Measurements from ENCODE around the gene HAS3.

The HAS3 gene

DNA sequence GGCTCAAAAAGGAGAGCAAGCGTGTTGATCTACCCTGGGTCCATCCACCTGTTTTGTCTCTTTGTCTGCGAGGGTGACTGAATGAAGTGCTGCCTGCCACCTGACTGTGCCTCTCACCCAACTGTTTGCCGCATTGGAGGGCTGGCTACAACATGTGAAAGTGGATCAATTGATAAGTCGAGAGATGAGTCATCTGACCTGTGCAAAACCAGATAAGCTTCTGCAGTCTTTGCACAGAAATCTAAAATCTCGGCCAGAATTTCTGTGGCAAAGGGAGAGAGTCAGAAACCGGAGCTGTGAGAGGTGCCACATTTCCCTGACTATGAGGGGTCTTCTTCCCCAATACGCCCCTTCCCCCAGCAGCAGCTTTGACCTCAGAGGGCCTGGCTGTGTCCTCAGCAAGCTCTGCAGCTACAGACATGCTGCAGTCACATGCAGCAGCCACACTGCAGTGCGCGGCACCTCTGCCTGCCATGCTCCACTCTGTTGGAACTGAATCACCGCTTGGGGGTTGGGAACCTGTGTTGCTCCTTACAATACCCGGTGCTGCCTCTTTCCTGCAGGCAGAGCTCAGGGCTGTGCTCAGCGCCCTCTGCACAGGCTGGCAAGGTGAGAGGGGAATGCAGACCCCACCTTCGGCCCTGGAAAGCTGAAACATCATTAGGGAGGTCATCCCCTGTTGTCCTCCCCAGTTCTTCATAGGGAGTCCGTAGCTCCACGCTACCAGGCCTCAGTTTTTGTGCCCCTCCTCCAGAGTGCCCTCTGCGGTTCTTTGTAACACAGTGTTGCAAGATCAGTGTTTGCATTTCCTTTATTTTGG, 16.2 kb upstream of the HAS3 start:
- DNase-seq: no peak

DNA sequence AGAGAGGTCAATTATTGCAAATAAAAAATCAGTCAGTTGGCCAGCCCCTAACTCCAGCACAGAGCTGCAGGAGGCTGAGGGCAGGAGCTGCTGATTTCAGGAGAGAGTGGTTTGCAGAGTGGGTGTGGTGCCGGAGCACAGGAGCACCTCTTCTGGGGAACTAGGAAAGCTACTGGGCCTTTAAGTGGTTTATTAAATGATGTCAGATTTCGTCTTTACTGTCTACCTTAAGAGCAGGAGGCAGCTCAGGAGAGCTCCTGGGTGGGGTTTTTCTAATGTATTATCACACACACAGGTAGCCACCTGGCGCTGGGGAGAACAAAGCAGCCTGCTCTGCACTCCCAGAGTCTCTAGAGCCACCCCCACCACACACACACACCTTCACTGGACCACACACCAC, 11.5 kb upstream of the HAS3 start:
- no peak for DNase-seq

DNA sequence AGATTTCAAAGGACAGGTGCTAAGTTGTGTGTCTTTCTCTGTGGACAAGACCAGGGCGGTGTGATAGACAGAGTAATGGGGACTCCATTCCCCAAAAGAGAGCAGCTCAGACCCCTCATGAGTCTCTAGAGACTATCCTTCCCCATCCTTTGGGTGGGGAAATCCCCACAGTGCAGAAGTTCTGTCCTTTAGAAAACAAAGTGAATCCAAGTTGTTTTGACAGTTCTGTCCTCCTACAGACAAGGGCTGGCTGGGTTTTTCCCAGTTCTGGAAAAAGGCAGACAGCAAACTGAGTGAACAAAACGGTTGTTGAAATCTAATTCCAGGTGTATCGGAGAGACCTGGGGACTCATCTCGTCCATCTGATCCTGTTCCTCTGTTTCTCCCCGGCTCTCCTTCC, 11.0 kb upstream of the HAS3 start:
- DNase-seq: no peak

DNA sequence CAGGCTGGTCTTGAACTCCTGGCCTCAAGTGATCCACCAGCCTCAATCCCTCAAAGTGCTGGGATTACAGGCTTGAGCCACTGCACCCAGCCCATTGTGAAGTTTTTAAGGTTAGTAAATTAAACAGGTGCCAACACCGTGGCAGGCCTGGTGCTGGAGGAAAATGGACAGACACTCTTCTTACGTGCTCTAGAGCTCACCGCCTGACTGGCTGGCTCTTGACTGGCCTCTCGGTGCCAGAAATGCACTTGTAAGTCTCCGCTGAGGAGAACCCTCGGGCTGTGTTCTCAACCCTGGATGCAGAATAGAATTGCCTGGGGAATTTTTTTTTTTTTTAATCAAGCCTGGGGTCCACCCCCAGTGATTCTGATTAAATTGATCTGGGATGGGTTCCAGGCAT, 10.3 kb upstream of the HAS3 start:
- no peak for DNase-seq

DNA sequence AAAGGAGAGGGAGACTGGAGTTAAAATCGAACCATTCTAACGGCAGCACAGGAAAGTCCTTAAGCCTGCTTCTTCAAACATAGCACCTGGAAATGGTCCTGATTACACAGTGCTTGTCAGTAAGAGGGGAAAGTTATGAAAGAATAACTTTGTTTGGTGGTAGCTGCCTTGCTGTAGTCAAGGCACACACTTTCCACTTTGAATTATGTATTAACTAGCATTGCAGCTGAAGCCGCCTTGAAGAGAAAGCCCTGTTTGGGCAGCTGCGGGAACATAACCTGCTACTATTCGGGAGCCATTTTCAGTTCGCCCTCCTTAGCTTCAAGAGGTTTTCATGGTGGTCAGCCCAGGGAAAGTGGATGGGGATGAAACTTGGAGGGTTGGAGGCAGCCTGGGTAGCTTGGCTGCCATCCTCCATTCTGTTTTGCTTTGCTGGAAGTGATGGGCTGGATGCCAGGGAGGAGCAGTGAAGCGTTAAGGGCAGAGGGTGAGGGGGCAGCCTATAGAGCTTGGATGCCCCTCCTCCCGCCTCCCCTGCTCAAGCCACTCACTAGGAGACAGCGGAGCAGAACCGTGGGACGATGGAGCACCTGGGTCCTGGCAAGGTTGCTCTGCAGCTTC, 5.3 kb upstream of the HAS3 start:
- no peak for DNase-seq

DNA sequence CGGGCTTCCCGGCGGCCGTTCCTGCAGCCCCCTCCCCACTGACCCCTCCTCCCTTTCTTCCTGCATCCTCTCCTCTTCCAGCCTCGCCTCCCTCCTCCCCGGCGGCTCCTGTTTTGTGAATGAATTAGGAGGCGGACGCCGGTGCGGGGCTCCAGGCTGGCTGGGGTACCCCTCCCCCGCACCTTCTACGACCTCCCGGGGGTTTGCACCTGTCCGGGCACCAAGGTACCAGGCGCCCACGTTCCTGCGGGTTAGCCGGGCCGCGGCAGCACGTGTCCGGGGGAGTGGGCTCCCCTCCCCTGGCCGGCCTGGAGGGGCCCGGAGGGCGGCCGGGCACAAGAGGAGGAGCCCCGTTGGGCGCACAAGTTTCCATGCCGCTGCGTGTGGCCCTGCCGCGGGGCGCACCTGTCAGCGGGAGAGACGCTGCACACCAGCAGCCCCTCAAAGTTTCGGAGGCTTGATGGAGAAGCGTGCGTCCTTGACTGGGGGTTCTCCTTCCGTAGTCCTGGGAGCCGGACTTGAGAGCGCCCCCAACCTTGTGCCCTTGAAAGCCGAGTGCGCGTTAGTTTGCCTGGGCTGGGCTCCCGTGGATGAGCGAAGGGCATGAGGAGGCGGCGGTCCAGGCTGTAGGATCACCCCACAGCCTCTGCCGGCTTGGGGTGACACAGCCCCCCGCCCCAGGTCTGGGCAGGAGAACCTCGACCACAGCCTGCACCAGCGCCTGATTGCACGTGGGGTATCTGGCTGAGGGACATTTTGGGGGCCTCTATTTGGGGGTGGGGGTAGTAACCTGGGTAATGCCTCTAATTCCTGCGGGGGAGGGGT, 1.2 kb downstream of the HAS3 start:
- DNase-seq: no peak

DNA sequence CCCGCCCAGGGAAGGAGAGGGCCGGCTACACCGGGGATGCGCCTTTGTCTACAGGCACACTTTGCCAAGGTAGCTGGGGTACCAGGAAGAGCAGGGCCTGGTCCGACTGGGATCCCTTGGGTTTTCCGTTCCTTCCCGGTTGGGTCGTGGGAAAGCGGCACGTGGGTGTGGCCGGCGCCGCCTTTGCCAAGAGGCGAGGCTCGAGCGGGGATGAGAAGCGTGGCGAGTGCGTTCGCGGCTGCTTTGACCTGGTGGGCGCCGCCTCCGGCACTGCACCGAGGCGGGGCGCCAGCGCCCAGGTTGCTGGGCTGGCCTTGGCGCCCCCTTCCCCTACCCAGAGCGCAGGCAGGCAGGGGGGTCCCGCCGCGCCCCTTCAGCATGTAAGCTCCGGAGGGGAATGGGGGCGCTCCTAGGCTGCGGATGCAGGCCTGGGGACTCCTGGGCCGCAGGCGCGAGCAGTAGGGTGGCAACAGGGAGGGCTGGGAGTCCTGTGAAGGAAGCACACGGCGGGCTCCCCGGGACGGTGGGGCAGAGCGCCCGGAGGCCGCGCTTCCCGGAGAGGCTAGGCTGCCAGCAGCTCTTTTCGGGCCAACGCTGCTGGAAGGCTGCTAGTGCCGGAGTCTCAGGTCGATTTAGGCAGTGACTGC, 2.0 kb downstream of the HAS3 start:
- no peak for DNase-seq

DNA sequence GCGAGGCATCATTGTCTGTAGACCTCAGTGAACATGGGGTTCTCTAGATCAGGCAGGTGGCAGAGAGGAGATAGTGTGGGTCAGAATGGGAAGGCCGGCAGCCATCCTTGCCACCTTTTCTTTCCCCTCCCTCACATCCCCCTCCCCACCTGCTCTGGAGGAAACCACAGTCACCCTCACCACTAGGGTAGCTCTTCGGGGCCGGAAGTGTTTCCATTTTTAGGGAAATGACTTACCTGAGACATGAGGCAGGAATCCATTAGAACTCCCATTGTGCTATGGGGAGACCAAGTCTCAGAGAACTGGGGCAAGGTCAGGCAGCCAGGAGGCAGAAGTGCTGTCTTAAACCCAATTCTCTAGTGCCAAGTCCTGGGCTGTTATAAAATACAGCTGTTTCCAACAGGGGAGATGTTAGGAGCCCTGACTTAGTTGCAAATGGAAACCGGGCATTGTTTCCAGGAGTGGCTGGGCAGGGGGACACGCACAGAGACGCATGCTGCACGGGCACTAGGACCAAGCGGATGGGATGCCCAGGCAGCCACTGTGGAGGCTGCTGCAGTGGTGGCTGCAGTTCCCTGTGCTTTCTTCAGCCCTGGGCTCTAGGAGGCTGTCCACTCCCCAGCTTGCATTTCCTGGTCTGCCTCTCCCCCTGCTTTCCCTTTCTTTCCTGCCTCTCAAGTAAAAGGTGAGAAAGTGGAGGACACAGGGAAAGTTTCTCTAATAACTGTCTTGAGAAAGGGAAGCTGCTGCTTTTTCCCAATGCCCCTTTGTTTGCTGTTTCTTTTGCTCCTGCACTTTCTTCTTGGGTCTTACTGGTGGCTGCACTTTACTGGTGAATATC, 2.8 kb downstream of the HAS3 start:
- DNase-seq: no peak

DNA sequence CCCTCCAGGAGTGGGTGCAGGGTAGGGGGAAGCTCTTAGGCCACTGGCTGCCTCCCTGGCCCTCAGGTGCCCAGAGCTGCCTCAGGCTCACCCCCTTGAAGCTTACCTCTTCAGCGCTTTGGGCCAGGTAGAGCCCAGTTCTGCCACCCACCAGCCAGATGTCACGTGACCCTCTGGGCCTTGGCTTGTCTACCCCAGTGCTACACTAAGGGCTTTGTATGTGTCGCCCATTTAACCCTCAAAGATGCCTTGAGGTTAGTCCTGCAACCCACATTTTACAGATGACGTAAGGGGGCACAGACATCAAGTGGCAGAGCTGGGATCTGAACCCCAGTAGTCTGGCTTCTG, 3.4 kb downstream of the HAS3 start:
- no peak for DNase-seq

DNA sequence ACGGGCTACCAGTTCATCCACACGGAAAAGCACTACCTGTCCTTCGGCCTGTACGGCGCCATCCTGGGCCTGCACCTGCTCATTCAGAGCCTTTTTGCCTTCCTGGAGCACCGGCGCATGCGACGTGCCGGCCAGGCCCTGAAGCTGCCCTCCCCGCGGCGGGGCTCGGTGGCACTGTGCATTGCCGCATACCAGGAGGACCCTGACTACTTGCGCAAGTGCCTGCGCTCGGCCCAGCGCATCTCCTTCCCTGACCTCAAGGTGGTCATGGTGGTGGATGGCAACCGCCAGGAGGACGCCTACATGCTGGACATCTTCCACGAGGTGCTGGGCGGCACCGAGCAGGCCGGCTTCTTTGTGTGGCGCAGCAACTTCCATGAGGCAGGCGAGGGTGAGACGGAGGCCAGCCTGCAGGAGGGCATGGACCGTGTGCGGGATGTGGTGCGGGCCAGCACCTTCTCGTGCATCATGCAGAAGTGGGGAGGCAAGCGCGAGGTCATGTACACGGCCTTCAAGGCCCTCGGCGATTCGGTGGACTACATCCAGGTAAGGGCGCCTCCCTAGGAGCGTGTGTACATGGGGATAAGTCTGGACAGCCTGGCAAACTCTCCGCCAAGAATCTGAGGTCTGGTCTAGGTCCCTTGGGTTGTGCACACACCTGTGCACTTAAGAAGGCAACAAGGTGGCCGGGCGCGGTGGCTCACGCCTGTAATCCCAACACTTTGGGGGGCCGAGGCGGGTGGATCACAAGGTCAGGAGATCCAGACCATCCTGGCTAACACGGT, 4.2 kb downstream of the HAS3 start:
- no peak for DNase-seq

DNA sequence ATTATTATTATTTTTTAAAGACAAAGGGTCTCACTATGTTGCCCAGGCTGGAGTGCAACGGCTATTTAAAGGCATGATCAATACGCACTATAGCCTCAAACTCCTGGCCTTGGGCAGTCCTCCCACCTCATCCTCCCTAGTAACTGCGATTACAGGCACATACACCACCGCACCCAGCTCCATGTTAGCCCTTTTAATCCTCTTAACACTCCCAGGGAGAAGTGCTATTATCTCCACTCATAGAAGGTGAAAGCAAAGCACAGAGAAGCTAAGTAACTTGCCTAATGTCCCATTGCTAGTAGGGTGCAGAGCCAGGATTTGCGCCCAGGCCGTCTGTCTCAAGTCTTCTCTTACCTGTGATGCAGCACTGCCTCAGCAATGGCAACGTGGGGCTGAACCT, 5.0 kb downstream of the HAS3 start:
- no peak for DNase-seq

DNA sequence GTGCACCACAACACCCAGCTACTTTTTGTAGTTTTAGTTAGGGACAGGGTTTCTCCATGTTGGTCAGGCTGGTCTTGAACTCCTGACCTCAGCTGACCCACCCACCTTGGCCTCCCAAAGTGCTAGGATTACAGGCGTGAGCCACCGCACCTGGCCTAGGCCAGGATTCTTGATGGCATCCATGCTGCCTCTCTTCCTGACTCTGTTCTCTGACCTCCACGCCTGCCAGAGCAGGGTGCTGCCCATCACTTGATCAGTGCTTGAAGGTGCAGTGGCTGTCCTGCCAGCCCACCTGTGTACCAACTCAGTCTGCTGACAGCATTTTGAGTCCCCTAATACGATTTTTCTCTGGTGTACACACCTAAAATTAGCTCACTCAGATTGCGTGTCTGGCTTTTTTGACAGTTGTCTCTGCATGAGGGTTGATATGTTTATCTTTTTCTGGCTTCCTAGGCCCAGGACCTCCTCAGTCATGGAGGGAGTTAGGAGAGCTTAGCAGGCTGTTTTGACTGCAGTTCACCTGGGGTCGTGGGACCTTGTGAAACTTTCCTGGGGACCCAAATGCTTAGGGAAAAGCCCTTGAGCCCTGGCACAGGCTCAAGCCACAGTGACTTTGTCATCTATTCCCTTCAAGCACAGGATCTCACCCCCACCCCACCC, 5.9 kb downstream of the HAS3 start:
- no peak for DNase-seq

DNA sequence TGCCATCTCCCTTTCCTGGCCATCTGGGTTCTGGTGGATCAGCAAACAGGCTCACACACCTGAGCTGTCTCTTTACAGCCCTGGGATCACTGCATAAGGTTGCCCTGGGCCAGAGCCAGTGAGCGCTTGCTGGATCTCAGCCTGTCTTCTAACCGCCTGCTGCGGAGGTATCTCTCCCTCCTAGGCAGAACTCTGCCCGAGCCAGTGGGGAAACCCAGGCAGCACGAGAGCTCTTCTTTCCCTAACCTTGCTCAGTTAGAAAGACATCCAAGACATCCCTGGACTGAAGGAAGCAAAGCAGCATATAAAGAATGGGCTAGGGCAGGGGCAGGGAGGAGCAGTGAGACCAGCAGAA, 6.4 kb downstream of the HAS3 start:
- no peak for DNase-seq

DNA sequence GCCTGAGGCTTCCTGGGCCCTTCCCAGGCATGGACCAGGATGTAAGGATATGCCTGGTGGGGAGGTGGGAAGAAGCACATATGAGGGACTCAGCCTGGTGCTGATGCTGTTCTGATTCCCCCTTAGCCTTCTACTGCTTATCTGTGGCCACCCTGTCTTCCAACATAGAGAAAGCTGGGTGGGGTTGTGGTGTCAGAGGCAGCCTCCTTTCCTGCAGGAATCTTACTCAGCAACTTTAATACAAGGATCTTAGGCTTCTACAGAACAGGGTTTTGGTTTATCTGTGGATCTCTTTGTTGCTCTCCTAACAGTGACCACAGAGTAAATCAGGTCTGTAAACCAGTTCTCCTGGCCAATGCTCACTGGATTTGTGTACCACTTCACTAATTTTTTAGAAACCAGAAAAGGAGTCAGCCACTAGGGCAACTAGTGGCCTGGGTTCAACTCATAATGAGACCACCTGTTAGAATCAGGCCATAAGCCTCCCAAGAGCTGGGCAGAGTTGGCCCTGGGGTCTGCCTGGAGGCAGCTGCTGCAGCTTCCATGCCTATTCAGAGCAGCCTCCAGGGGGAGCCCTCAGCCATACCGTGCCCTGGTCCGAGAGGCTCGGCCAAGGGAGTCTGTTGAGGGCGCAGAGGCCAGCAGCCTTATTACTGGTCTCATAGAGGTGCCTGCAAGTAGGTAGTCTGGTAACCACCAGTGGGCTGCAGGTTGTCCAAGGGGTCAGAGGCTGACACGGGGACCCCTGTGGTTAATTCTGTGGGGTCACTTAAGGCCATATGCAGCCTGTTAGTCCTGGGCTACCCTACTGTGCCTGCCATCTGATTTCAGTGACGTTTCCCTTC, 7.1 kb downstream of the HAS3 start:
- DNase-seq: peak; percentile 54

DNA sequence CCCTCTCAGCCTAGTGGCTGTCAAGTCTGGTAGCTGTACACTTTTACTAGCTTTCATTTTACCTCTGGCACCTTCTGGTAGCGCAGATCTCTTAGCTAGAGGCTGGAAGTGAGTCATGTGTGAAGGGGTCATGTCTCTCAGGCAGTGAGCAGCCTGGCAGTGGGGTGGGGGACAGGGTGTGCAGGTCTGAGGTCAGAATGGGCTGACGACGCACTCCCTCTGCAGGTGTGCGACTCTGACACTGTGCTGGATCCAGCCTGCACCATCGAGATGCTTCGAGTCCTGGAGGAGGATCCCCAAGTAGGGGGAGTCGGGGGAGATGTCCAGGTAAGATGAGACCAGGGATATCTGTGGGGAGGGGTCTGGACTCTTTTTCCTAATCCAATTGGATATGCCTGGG, 7.8 kb downstream of the HAS3 start:
- DNase-seq: no peak

DNA sequence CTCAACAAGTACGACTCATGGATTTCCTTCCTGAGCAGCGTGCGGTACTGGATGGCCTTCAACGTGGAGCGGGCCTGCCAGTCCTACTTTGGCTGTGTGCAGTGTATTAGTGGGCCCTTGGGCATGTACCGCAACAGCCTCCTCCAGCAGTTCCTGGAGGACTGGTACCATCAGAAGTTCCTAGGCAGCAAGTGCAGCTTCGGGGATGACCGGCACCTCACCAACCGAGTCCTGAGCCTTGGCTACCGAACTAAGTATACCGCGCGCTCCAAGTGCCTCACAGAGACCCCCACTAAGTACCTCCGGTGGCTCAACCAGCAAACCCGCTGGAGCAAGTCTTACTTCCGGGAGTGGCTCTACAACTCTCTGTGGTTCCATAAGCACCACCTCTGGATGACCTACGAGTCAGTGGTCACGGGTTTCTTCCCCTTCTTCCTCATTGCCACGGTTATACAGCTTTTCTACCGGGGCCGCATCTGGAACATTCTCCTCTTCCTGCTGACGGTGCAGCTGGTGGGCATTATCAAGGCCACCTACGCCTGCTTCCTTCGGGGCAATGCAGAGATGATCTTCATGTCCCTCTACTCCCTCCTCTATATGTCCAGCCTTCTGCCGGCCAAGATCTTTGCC, 9.0 kb downstream of the HAS3 start:
- DNase-seq: no peak

DNA sequence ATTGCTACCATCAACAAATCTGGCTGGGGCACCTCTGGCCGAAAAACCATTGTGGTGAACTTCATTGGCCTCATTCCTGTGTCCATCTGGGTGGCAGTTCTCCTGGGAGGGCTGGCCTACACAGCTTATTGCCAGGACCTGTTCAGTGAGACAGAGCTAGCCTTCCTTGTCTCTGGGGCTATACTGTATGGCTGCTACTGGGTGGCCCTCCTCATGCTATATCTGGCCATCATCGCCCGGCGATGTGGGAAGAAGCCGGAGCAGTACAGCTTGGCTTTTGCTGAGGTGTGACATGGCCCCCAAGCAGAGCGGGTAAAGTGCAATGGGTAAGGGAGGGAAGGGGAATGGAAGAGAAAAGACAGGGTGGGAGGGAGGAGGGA, 9.5 kb downstream of the HAS3 start:
- DNase-seq: no peak

DNA sequence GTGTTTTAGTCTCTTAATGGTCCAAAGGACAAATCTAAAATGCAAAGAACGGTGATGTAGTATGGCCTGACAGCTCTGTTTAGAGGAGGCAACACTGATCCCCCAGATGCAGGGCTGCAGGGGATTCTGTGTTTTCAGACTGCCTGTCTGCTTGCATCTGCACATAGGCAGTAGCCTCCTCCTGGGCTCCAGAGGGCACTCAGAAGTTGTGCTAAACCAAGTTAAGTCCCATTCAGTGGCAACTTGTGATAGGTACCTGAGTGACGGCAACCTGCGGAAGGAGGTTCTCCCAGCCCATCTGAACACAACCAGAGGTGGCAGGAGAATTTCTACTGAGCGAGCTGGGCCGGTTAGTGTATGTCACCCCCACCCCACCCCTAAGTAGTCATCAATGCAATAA, 9.9 kb downstream of the HAS3 start:
- no peak for DNase-seq

DNA sequence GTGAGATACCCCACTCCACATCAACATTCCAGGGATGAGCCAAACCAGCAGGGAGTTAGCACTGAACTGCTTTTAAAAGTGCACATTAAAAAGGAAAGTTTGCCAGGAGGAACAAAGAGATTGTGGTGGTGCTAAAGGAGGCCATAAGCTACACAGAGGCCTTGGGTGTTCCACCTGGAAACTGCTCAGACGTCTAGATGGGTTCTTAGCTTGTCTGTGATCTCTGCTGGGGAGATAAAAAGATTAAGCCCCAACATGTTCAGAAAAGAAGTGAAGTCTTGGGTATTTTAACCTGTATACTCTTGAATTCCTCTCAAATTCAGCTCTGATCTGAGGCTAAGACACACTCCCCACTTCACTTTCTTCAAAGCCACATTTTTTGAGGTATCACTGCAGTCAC, 10.4 kb downstream of the HAS3 start:
- DNase-seq: no peak
